ENCODE results near the gene CPLANE1. TPM values are rescaled to one million over a fixed set of nuclear protein-coding genes. Genes with fewer than 3 reads are reported as not detected.

The CPLANE1 gene
- total and polyA plus RNA-seq, 10 of the 15 experiments (the other 5 are each of a cell fraction or from before 2014, with no cell fraction given), result 1.7 to 14.8 (median 6.7) TPM

DNA sequence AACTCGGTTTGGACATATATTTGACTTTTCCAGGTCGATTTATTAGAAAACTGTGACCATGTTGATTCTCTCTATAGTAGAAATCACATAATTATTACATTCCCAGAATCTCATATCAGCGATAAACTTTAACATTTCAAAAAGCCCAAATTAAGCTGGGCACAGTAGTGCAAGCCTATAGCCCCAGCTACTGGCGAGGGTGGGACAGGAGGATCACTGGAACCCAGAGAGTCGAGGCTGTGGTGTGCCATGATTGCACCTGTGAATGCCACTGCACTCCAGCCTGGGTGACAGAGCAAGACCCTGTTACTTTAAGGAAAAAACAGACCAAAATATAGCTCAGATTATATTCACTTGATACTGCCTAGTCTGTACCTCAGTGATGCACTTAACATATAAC lies 128.9 kb downstream of the CPLANE1 start:
- ChIA-PET SMC1A (ENCODE audit: uncharacterized antibody, unreplicated experiment) (interaction anchor here (0.7 to 1.8 kb wide), 8 partner anchors 7 to 128 kb away, joined by 3 to 5 read pairs (median 4); partner anchors contain the start of gene CPLANE1), CTCF (interaction anchor here (0.7 to 1.3 kb wide), 5 partner anchors 31 to 259 kb away, joined by 3 to 5 read pairs (median 3); partner anchors contain the start of gene WDR70), POLR2A (no interaction called here), RAD21 (ENCODE audit: unreplicated experiment) (interaction anchor here (0.6 to 1.2 kb wide), 3 partner anchors 14 to 211 kb away, joined by 3 read pairs; no protein-coding TSS in a partner anchor)
- H3K79me2 ChIP-seq (ENCODE audit: control insufficient read depth, insufficient read depth, low read length), result no peaks in the 10 kb centered on the region
- DNase-seq (ENCODE audit: low read depth, low spot score) (no peak), FAIRE-seq (no peak), ATAC-seq (0 out of 3 replicates have a peak, but pooled peaks have one; percentile 32)
- TF ChIP-seq, protein P1, sequence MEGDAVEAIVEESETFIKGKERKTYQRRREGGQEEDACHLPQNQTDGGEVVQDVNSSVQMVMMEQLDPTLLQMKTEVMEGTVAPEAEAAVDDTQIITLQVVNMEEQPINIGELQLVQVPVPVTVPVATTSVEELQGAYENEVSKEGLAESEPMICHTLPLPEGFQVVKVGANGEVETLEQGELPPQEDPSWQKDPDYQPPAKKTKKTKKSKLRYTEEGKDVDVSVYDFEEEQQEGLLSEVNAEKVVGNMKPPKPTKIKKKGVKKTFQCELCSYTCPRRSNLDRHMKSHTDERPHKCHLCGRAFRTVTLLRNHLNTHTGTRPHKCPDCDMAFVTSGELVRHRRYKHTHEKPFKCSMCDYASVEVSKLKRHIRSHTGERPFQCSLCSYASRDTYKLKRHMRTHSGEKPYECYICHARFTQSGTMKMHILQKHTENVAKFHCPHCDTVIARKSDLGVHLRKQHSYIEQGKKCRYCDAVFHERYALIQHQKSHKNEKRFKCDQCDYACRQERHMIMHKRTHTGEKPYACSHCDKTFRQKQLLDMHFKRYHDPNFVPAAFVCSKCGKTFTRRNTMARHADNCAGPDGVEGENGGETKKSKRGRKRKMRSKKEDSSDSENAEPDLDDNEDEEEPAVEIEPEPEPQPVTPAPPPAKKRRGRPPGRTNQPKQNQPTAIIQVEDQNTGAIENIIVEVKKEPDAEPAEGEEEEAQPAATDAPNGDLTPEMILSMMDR (IDR thresholded peaks at IDR 0.05 in 2 of 3, conservative IDR thresholded peaks at IDR 0.05 in 1 of 3; ENCODE audit: control insufficient read depth in 2 of 3, extremely low read depth in 1 of 3, insufficient read depth in 1 of 3, low read depth in 3 of 3, low read length in 3 of 3), result peak in 2 of 3 experiments; percentile 7 to 29; a peak in 1 of 6 replicates
- TF ChIP-seq, protein P2, sequence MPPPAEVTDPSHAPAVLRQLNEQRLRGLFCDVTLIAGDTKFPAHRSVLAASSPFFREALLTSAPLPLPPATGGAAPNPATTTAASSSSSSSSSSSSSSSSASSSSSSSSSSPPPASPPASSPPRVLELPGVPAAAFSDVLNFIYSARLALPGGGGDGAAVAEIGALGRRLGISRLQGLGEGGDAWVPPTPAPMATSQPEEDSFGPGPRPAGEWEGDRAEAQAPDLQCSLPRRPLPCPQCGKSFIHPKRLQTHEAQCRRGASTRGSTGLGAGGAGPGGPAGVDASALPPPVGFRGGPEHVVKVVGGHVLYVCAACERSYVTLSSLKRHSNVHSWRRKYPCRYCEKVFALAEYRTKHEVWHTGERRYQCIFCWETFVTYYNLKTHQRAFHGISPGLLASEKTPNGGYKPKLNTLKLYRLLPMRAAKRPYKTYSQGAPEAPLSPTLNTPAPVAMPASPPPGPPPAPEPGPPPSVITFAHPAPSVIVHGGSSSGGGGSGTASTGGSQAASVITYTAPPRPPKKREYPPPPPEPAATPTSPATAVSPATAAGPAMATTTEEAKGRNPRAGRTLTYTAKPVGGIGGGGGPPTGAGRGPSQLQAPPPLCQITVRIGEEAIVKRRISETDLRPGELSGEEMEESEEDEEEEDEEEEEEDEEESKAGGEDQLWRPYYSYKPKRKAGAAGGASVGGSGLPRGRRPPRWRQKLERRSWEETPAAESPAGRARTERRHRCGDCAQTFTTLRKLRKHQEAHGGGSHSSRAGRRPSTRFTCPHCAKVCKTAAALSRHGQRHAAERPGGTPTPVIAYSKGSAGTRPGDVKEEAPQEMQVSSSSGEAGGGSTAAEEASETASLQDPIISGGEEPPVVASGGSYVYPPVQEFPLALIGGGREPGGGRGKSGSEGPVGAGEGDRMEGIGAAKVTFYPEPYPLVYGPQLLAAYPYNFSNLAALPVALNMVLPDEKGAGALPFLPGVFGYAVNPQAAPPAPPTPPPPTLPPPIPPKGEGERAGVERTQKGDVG (CRISPR knock-in tag; IDR thresholded peaks at IDR 0.05), result no peak
- TF ChIP-seq, protein P3, sequence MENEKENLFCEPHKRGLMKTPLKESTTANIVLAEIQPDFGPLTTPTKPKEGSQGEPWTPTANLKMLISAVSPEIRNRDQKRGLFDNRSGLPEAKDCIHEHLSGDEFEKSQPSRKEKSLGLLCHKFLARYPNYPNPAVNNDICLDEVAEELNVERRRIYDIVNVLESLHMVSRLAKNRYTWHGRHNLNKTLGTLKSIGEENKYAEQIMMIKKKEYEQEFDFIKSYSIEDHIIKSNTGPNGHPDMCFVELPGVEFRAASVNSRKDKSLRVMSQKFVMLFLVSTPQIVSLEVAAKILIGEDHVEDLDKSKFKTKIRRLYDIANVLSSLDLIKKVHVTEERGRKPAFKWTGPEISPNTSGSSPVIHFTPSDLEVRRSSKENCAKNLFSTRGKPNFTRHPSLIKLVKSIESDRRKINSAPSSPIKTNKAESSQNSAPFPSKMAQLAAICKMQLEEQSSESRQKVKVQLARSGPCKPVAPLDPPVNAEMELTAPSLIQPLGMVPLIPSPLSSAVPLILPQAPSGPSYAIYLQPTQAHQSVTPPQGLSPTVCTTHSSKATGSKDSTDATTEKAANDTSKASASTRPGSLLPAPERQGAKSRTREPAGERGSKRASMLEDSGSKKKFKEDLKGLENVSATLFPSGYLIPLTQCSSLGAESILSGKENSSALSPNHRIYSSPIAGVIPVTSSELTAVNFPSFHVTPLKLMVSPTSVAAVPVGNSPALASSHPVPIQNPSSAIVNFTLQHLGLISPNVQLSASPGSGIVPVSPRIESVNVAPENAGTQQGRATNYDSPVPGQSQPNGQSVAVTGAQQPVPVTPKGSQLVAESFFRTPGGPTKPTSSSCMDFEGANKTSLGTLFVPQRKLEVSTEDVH (IDR thresholded peaks at IDR 0.05; ENCODE audit: low read depth, partially characterized antibody), result no peak
- TF ChIP-seq HDGF (IDR thresholded peaks at IDR 0.05) (no peak), POU2F2 (IDR thresholded peaks at IDR 0.05; ENCODE audit: borderline replicate concordance, low read depth, low read length) (no peak), RAD21 (IDR thresholded peaks at IDR 0.05; ENCODE audit: insufficient read depth, low read depth, low read length) (peak; percentile 42; the same call in 1 of the 2 replicates)
- no peak overlapping the region for H3K4me3 ChIP-seq
- no peak overlapping the region for H3K9ac ChIP-seq (ENCODE audit: control insufficient read depth, insufficient read depth, low read length)
- WGBS (ENCODE audit: insufficient coverage, insufficient replicate concordance, low lambda C conversion rate, missing lambda C conversion rate), result 81% methylated on average over 5 of the region's 5 CpGs
- peaks cover 0 to 3% of the 10 kb centered on the region in 2 experiments; a peak in 1 of 4 replicates for H3K36me3 ChIP-seq (ENCODE audit: control insufficient read depth in 2 of 2, insufficient read depth in 2 of 2, low read length in 1 of 2)
- H3K4me2 ChIP-seq (ENCODE audit: control insufficient read depth, insufficient read depth), result no peak overlapping the region
- no peak overlapping the region for H3K27ac ChIP-seq (ENCODE audit: control insufficient read depth, insufficient read depth)
- H3K4me1 ChIP-seq (ENCODE audit: control insufficient read depth, insufficient read depth, low read length), result no peaks in the 10 kb centered on the region
- in situ Hi-C loops (cut with MboI) (no loop called here), intact Hi-C loops (cut with micrococcal nuclease; ENCODE audit: unreplicated experiment) (no loop called here)
- no peaks in the 10 kb centered on the region for H3K9me3 ChIP-seq (replicated peaks; ENCODE audit: control insufficient read depth, insufficient read depth, low read length)
- H3K27me3 ChIP-seq (replicated peaks in 1 of 2; ENCODE audit: control insufficient read depth in 2 of 2, insufficient read depth in 2 of 2, low read length in 1 of 2), result no peaks in the 10 kb centered on the region
- BruUV-seq (replicated peaks), result no TSS peak
- no peak overlapping the region for H2AFZ ChIP-seq (ENCODE audit: control insufficient read depth, low read depth, low read length)
- H4K20me1 ChIP-seq (ENCODE audit: control insufficient read depth, insufficient read depth), result no peaks in the 10 kb centered on the region; the same call in 1 of the 2 replicates
